Right lobe of liver (tissue), 4 donors: ENCODE data around the gene GREB1.

Experiments
- CTCF ChIP-seq, 4 donors: fragments of 200-600 bp in 3 of 4; fragments of 450-650 bp in 1 of 4; IDR thresholded peaks; one replicate each; pipeline versions ENCODE4 v1.5.1 to v1.8.0; 2016 to 2022; ENCODE audit warnings: antibody characterized with exemption in 4 of 4, mild to moderate bottlenecking in 2 of 4
- POLR2A ChIP-seq: fragments of 450-650 bp; IDR thresholded peaks from one replicate; pipeline ENCODE4 v1.6.1; 2017; ENCODE audit warnings: antibody characterized with exemption, mild to moderate bottlenecking
- donor health status: DM: no; HTN: no; CAD: no.
- donor health status: DM: no; HTN: no; CAD: no.
- donor health status: DM: no; HTN: yes; CAD: no.

- TF ChIP-seq CTCF (IDR thresholded peaks at IDR 0.05) (no peak), POLR2A (no peak)
These were observed 128.1 kb downstream of the GREB1 start for GRCh38 chr2:11661891-11662435.
